ENCODE data around the gene MVB12B.

MVB12B gene

GRCh38 chr9:126375386-126375785 lies 48.8 kb downstream of the MVB12B start:
- DNase-seq (ENCODE audit: low read depth): no peak
- no peak overlapping the region for H3K4me3 ChIP-seq (ENCODE audit: low read depth, low read length)
- TF ChIP-seq, protein P1, sequence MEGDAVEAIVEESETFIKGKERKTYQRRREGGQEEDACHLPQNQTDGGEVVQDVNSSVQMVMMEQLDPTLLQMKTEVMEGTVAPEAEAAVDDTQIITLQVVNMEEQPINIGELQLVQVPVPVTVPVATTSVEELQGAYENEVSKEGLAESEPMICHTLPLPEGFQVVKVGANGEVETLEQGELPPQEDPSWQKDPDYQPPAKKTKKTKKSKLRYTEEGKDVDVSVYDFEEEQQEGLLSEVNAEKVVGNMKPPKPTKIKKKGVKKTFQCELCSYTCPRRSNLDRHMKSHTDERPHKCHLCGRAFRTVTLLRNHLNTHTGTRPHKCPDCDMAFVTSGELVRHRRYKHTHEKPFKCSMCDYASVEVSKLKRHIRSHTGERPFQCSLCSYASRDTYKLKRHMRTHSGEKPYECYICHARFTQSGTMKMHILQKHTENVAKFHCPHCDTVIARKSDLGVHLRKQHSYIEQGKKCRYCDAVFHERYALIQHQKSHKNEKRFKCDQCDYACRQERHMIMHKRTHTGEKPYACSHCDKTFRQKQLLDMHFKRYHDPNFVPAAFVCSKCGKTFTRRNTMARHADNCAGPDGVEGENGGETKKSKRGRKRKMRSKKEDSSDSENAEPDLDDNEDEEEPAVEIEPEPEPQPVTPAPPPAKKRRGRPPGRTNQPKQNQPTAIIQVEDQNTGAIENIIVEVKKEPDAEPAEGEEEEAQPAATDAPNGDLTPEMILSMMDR (IDR thresholded peaks at IDR 0.05; ENCODE audit: control insufficient read depth, extremely low read depth, insufficient read depth): no peak

DNA sequence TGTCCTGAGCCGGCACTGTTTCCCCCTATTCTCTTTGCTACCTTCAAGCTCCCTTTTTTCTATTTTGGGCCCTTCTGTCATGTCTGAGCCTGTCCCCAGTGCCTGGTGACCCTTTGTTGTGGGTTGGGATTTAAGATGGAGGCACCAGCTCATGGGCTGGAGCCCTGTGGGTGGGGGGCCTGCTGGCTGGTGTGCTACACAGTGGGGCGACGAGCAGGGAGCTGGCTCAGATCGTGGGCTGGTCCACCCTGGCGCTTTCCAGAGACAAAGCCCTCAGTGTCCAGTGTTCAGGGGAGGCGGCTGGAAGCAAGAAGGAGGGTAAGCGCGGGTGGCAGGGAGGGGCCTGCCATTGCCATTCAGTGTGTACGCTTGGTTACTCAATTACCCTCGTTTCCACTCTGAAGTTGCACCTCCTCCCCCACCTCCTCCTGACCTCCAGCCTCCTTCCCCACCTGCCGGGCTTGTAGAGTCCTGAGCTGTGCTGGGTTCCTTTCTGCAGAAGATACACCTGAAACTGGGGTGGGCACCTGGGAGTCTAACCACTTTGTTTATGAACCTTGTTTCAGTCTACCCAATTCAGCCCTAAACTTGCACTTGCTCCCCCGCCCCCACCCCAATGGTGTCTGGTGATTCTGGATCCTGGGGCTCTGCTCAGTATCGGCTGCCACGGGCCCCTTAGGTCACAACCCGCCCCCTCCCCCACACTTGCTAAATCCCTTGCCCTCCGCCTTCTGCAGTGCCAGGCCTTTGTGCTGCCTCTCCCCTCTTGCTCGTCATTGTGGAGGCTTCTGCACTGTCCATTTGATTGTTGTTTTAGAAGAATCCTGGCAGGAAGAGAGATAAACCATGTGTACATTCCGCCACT lies 49.9 kb downstream of the MVB12B start:
- no peak for DNase-seq (ENCODE audit: low read depth)
- TF ChIP-seq, protein P1 (IDR thresholded peaks at IDR 0.05; ENCODE audit: control insufficient read depth, extremely low read depth, insufficient read depth): no peak
- H3K4me3 ChIP-seq (ENCODE audit: low read depth, low read length): no peak overlapping the region

DNA sequence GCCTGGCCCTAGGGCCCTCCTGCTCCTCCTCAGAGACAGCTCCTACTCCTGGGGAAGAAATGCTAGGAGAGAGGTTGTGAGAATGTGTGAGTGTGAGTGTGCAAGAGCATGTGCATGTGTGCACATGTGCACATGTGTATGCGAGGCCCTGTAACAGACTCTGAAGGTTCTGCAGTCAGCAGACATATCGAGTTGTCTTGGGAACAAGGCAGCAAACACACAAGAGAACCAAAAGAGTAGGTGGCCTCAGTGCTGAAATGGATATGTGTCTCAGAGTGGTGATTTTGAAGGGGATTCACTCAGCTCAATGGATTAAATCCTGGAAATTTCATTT lies 50.5 kb downstream of the MVB12B start:
- no peak for DNase-seq (ENCODE audit: low read depth)
- no peak overlapping the region for H3K4me3 ChIP-seq (ENCODE audit: low read depth, low read length)
- TF ChIP-seq, protein P1 (IDR thresholded peaks at IDR 0.05; ENCODE audit: control insufficient read depth, extremely low read depth, insufficient read depth): no peak

- TF ChIP-seq, protein P1 (IDR thresholded peaks at IDR 0.05; ENCODE audit: control insufficient read depth, extremely low read depth, insufficient read depth): no peak
- no peak overlapping the region for H3K4me3 ChIP-seq (ENCODE audit: low read depth, low read length)
- no peak for DNase-seq (ENCODE audit: low read depth)
These were observed 50.9 kb downstream of the MVB12B start for GRCh38 chr9:126377536-126377935.

- H3K4me3 ChIP-seq (ENCODE audit: low read depth, low read length): no peak overlapping the region
- no peak for DNase-seq (ENCODE audit: low read depth)
- TF ChIP-seq, protein P1 (IDR thresholded peaks at IDR 0.05; ENCODE audit: control insufficient read depth, extremely low read depth, insufficient read depth): no peak
These were observed 52.1 kb downstream of the MVB12B start for GRCh38 chr9:126378761-126379160.

- DNase-seq (ENCODE audit: low read depth): no peak
- no peak overlapping the region for H3K4me3 ChIP-seq (ENCODE audit: low read depth, low read length)
- TF ChIP-seq, protein P1 (IDR thresholded peaks at IDR 0.05; ENCODE audit: control insufficient read depth, extremely low read depth, insufficient read depth): no peak
These were observed 53.2 kb downstream of the MVB12B start for GRCh38 chr9:126379661-126380360.

Data from LNCaP clone FGC (cell line).